Endodermal cell (in vitro differentiated cells): Measurements from ENCODE around the gene CAMSAP3. TPM values are rescaled to one million over a fixed set of nuclear protein-coding genes. Genes with fewer than 3 reads are reported as not detected.

Experiments
- DNase-seq: peaks from one replicate; pipeline ENCODE4 v3.0.0-alpha.2; 2017
- H3K27ac ChIP-seq: 2 replicates; pipeline ENCODE4 v1.5.1; 2013; ENCODE audit warnings: mild to moderate bottlenecking, low read depth, low read length, moderate library complexity
- H3K27me3 ChIP-seq: 2 replicates; pipeline ENCODE4 v1.6.1; 2013; ENCODE audit warnings: mild to moderate bottlenecking, low read length, moderate library complexity; ENCODE audit not compliant: insufficient read depth, control insufficient read depth, poor library complexity, severe bottlenecking
- H3K36me3 ChIP-seq: 2 replicates; pipeline ENCODE4 v1.7.0; 2013; ENCODE audit warnings: mild to moderate bottlenecking, low read length, moderate library complexity; ENCODE audit not compliant: control insufficient read depth, insufficient read depth
- H3K4me1 ChIP-seq: one replicate; pipeline ENCODE4 v1.7.0; 2013; ENCODE audit warnings: low read length; ENCODE audit not compliant: control insufficient read depth, insufficient read depth
- H3K4me3 ChIP-seq: 2 replicates; pipeline ENCODE4 v1.5.1; 2013; ENCODE audit warnings: mild to moderate bottlenecking, low read length, moderate library complexity
- H3K9ac ChIP-seq: 2 replicates; pipeline ENCODE4 v1.6.1; 2013; ENCODE audit warnings: mild to moderate bottlenecking, low read length, moderate library complexity; ENCODE audit not compliant: poor library complexity, severe bottlenecking; ENCODE audit errors: extremely low read depth
- H3K9me3 ChIP-seq: 2 replicates; pipeline ENCODE4 v1.6.1; 2013; ENCODE audit warnings: mild to moderate bottlenecking, low read length, moderate library complexity; ENCODE audit not compliant: control insufficient read depth
- H3K27ac Mint-ChIP-seq: 2 replicates; pipeline ENCODE4 v1.8.0; 2020; ENCODE audit warnings: mixed read lengths
- H3K27me3 Mint-ChIP-seq: 2 replicates; pipeline ENCODE4 v1.8.0; 2021; ENCODE audit warnings: mild to moderate bottlenecking, mixed read lengths; ENCODE audit not compliant: insufficient read depth
- H3K36me3 Mint-ChIP-seq: 2 replicates; pipeline ENCODE4 v1.8.0; 2020; ENCODE audit warnings: low read depth, mixed read lengths
- H3K4me1 Mint-ChIP-seq: 2 replicates; pipeline ENCODE4 v1.8.0; 2020; ENCODE audit warnings: mixed read lengths
- H3K4me3 Mint-ChIP-seq: 2 replicates; pipeline ENCODE4 v1.8.0; 2020; ENCODE audit warnings: mild to moderate bottlenecking, moderate library complexity, mixed read lengths
- H3K9me3 Mint-ChIP-seq: 2 replicates; pipeline ENCODE4 v1.8.0; 2020; ENCODE audit warnings: mild to moderate bottlenecking, mixed read lengths
- CTCF ChIP-seq: fragments of 200-600 bp; sonication (generic); conservative IDR thresholded peaks from 2 replicates; pipeline ENCODE4 v1.5.0; 2021; ENCODE audit warnings: antibody characterized with exemption, mild to moderate bottlenecking
- WGBS, 2 experiments: methylation state at CpG; one replicate each; pipeline versions ENCODE4 v1.1.5 to v1.1.7; 2013; ENCODE audit warnings: missing lambda C conversion rate in 2 of 2, mixed read lengths in 1 of 2; ENCODE audit not compliant: insufficient coverage in 1 of 2, insufficient read length in 1 of 2; 5-methylcytosine and 5-hydroxymethylcytosine counted together
- total RNA-seq, 2 donors: library from RNA; stranded (reverse); fragmentation: NEBNext Ultra II Directional in 1 of 2; extraction: Animal tissue kit (Norgen Biotek cat#: 25700) in 1 of 2; gene quantifications; 2 replicates in 1 of 2; 3 replicates in 1 of 2; pipeline ENCODE4 v1.2.1, GENCODE V29; 2021

CAMSAP3 gene
- total RNA-seq, 2 donors from 2014 or later = 65.5 to 76.8 TPM

GRCh38 chr19:7622933-7623685, 27.4 kb downstream of the CAMSAP3 start:
- no peaks in the 10 kb centered on the region for H3K4me1 ChIP-seq
- H3K36me3 ChIP-seq = peaks cover 36% of the 10 kb centered on the region
- no peak overlapping the region for H3K4me3 Mint-ChIP-seq
- H3K27me3 Mint-ChIP-seq = no peaks in the 10 kb centered on the region
- H3K4me1 Mint-ChIP-seq = no peaks in the 10 kb centered on the region
- H3K27me3 ChIP-seq = no peaks in the 10 kb centered on the region
- H3K9me3 Mint-ChIP-seq = no peaks in the 10 kb centered on the region
- peaks cover 44% of the 10 kb centered on the region for H3K36me3 Mint-ChIP-seq
- no peak overlapping the region for H3K27ac Mint-ChIP-seq
- H3K4me3 ChIP-seq = no peak overlapping the region
- DNase-seq = peak; percentile 77
- WGBS, 2 experiments = 91 to 95% methylated on average over 8 to 16 of the region's 16 CpGs
- no peak overlapping the region for H3K9ac ChIP-seq
- TF ChIP-seq CTCF = no peak
- no peaks in the 10 kb centered on the region for H3K9me3 ChIP-seq
- H3K27ac ChIP-seq = no peak overlapping the region

- 95 to 96% methylated on average over 20 to 39 of the region's 39 CpGs for WGBS, 2 experiments
- no peak overlapping the region for H3K9ac ChIP-seq
- Mint-ChIP-seq H3K9me3 (no peaks in the 10 kb centered on the region), H3K4me3 (no peak overlapping the region), H3K4me1 (peaks cover 3% of the 10 kb centered on the region), H3K27me3 (no peaks in the 10 kb centered on the region), H3K27ac (no peak overlapping the region), H3K36me3 (peaks cover 36% of the 10 kb centered on the region)
- H3K9me3 ChIP-seq = no peaks in the 10 kb centered on the region
- H3K36me3 ChIP-seq = peaks cover 30% of the 10 kb centered on the region
- H3K4me1 ChIP-seq = no peaks in the 10 kb centered on the region
- DNase-seq = no peak
- H3K27ac ChIP-seq = no peak overlapping the region
- H3K27me3 ChIP-seq = no peaks in the 10 kb centered on the region
- TF ChIP-seq CTCF = no peak
- H3K4me3 ChIP-seq = no peak overlapping the region
Observed at GRCh38 chr19:7623725-7624603, 28.3 kb downstream of the CAMSAP3 start.

- no peak for DNase-seq
- peaks cover 9% of the 10 kb centered on the region for H3K4me1 Mint-ChIP-seq
- no peak overlapping the region for H3K27ac Mint-ChIP-seq
- 91 to 100% methylated on average over 11 to 17 of the region's 17 CpGs for WGBS, 2 experiments
- H3K4me3 ChIP-seq = no peak overlapping the region
- H3K27ac ChIP-seq = no peak overlapping the region
- no peaks in the 10 kb centered on the region for H3K27me3 ChIP-seq
- no peak overlapping the region for H3K4me3 Mint-ChIP-seq
- no peaks in the 10 kb centered on the region for H3K27me3 Mint-ChIP-seq
- TF ChIP-seq CTCF = no peak
- no peaks in the 10 kb centered on the region for H3K9me3 Mint-ChIP-seq
- H3K9ac ChIP-seq = no peak overlapping the region
- H3K36me3 Mint-ChIP-seq = peaks cover 35% of the 10 kb centered on the region
- no peaks in the 10 kb centered on the region for H3K4me1 ChIP-seq
- peaks cover 29% of the 10 kb centered on the region for H3K36me3 ChIP-seq
- no peaks in the 10 kb centered on the region for H3K9me3 ChIP-seq
Observed at GRCh38 chr19:7624810-7625209, 29.1 kb downstream of the CAMSAP3 start.
